ENCODE results near the gene RTN4. TPM values are rescaled to one million over a fixed set of nuclear protein-coding genes. Genes with fewer than 3 reads are reported as not detected.

RTN4 gene
- total RNA-seq, 1 experiment from 2014 or later: 249 TPM

DNA sequence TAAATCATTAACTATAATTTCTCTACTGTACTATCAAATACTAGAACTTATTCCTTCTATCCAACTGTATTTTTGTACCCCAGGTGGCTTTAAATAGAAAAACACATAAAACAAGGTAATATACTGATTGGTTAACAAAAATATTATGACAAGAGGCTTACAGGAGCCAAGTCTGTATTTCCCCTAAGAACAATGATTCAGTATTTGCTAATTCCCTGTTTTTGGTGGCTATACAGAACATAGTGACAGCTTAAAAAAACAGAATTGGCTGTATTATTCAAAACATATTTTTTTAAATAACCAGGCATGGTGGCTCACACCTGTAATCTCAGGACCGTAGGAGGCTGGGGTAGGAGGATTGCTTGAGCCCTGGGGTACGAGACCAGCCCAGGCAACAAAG, 16.3 kb downstream of the RTN4 start:
- no peak for DNase-seq (ENCODE audit: low read depth)

- DNase-seq (ENCODE audit: low read depth): no peak
Measured at GRCh38 chr2:55033076-55033742, 17.0 kb downstream of the RTN4 start.

- no peak for DNase-seq (ENCODE audit: low read depth)
Measured at GRCh38 chr2:55031505-55031904, 18.7 kb downstream of the RTN4 start.

GRCh38 chr2:55030766-55031165, 19.5 kb downstream of the RTN4 start:
- DNase-seq (ENCODE audit: low read depth): no peak

GRCh38 chr2:55029098-55029497, 21.2 kb downstream of the RTN4 start:
- no peak for DNase-seq (ENCODE audit: low read depth)

- no peak for DNase-seq (ENCODE audit: low read depth)
Measured at GRCh38 chr2:55027226-55027625, 23.0 kb downstream of the RTN4 start.

DNA sequence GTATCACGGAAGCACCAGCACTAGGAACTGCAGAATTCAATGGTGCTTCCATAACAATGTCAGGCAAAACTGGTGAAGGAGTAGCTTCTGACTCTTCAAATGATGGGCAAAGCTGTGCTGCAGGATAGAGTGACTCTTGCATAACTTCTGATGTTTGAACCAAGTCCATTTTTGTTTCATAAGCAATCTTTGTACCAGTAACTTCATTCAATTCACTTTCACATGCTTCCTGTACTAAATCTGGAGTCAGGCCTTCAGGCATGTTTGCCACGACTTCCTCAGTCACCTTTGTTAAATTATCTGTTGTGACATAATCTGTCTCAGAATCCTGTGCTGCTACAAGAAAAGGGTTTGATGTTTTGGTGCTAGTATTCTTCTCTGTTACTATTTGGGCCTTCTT, 24.0 kb downstream of the RTN4 start:
- peak; percentile 29 for DNase-seq (ENCODE audit: low read depth)

DNA sequence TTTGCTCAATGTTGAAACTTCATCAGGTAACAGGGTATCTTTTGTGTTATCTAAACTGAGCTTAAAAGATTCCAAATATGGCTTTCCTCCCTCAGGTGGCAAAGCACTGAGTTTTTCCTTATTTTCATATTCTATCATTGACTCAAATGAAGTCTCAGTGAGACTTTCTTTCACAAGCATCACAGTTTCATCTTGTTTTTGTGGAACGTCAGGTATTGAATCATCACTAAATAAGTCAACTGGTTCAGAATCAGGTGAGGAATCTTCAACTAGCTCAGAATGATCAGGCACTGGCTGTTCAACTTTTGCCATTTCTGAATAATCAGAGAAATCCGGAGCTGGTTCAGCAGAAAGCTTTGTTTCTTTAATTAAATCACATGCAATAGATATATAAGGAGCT, 24.6 kb downstream of the RTN4 start:
- no peak for DNase-seq (ENCODE audit: low read depth)

DNA sequence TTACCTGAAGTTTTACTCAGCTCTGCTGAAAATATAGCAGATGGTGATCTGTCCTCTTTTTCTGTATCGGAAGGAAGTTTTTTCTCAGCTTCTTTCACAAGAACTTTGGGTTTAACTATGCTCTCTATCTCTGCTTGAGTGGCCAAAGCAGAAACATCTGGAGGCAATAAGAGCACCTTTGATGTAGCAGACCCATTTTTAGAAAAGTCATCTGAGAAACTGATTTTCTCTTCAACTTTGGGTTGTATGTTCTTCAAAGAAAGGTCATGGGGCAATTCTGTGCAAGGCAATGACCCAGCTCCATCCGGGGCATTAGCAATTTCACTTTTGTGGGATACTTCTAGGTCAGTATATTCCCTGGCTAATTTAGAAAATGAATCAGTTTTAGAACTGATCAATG, 25.2 kb downstream of the RTN4 start:
- DNase-seq (ENCODE audit: low read depth): no peak

DNA sequence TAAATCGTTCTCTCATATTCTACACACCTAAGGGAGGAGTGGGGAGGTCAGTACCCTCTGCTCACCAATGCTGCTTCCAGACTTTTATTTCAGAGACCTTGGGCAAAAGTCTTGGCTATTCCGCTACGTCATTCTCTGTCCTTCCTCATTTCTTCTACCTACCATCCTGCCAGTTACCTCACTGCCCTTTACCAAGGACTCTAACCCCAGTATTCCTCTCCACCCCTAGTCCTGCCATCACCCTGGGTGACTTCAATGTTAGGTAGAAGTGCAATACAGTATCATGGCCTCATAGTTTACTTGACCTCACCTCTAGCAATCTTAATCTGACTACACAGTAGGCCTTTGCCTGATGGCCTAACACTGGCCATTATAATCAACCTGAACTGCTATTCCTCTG, 27.8 kb downstream of the RTN4 start:
- DNase-seq (ENCODE audit: low read depth): no peak

- no peak for DNase-seq (ENCODE audit: low read depth)
Measured at GRCh38 chr2:55019526-55020258, 30.6 kb downstream of the RTN4 start.

DNA sequence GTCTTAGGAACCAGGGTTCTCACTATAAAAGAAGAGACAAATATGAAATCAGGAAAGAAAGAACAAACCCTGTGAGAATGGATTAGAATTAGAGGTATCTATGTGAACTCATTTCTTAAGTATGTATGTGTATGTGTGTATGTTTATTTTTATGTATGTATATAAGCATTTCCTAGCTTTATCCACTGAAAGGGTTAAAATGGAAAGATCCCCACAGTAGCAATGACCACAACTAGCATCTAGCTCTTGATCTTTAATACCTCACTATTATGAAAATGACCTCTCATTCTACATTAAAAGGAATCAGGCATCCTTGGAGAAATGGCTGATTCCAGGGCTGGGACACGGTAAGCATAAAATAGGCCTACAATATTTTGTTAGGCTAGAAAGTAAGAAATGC, 31.6 kb downstream of the RTN4 start:
- no peak for DNase-seq (ENCODE audit: low read depth)

GRCh38 chr2:55017880-55018279, 32.4 kb downstream of the RTN4 start:
- DNase-seq (ENCODE audit: low read depth): no peak

DNA sequence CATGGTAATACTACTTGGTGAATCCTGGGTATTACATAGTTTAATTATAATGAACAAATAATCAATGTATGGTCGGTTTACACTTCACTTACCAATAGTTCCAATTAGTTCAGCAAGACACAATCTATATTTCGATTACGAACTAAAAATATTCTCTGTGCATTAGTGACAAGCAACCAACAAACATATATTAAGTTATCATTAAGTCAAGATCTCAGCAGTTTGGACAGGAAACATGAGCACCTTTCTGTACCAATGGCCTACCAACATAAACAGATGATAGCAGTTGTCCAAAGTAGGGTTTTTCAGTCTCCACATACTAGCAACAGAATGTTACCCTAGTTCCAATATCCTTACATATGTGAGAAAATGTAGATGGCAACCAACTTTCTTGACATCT, 32.8 kb downstream of the RTN4 start:
- no peak for DNase-seq (ENCODE audit: low read depth)

GRCh38 chr2:55014962-55015939, 35.0 kb downstream of the RTN4 start:
- peak; percentile 67 for DNase-seq (ENCODE audit: low read depth)

DNA sequence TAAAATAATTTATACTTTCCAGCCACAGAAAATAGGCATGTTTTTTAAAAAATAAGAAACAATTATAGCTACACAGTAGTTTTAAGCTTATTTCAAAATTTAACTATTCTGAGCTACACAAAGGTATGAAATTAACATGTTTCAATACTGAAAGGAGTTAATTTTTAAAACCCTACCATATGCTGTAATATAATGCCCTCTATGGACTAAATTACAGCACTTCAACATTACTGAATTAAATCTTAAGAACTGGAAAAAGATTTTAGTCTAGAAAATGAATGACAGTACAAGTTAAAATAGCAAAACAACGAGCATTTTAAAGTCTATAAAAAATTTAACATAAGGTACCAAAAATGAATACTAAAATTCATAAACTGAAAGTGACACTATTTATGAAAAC, 36.3 kb downstream of the RTN4 start:
- DNase-seq (ENCODE audit: low read depth): no peak

DNA sequence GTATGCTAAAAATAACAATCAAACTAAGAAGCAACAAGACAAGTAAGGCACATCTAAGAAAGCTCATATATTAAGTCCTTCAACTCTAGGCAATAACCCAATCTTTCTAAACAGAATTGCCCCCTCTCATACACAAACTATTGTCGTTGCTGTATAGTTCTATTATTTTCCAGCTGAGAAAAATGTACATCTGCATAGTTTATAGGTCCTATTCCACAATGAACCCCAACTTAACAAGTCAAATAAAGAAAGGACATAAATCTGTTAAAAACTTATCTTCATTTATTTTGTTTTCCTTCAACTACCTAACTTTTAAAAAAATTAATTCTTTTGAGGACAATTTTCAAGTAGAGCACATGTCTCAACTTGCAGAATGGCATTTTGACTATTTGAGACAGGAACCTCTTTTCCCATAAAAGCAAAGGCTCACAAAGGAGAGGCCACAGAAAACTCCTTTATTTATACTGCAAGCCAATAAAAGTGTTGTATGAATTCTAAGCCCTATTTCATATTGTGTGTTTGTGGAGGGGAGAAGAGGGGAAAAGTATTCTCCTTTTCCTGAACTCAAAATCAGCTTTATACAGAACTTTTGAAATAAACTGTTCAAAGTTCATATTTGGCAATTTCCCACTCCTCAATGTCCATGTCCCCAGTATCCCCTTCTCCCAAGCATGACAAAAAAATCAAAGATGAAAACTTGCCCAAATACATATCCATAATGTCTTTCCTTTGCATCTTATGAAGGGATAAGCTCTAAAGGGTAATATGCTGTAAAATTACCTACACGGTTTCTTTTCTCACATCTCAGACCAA, 37.4 kb downstream of the RTN4 start:
- no peak for DNase-seq (ENCODE audit: low read depth)

DNA sequence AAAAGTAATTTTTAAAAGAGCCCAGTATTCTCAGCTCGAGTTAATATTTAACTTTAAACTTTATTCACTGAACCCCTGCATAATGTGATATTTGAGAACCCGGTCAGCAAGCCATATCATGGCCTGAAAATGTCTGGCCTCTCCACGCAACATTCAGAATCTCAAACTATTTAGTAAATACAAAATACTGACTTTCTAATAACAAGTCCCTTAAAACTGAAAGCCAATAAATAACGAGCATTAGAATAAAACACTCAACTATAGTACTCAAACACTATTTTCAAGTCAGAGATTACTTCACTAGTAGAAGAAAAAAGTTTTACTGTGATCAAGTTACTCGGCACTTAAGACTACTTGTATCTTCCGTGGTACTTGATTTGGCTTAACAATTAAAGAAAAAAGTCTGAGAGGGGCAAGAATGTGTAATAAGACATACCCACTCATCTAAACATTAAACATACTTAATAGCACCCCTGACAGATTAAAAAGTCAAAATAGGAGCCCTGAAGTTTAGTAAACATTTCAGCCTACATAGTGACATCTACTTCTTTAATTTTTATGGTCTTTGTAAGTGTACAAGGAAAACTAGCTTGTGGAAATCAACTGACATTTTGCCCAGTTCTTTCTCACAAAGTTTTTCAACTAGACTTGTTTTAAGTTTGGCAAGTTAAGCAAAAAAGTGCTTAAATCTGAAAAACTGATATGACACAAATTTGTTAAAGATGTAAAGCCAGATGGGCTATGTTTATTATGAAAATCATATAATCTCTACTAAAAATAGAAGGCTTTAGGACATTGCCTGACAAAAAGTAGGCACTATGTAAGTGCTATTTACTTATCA, 38.2 kb downstream of the RTN4 start:
- DNase-seq (ENCODE audit: low read depth): no peak

- peak; percentile 24 for DNase-seq (ENCODE audit: low read depth)
Measured at GRCh38 chr2:55010915-55011314, 39.3 kb downstream of the RTN4 start.

DNA sequence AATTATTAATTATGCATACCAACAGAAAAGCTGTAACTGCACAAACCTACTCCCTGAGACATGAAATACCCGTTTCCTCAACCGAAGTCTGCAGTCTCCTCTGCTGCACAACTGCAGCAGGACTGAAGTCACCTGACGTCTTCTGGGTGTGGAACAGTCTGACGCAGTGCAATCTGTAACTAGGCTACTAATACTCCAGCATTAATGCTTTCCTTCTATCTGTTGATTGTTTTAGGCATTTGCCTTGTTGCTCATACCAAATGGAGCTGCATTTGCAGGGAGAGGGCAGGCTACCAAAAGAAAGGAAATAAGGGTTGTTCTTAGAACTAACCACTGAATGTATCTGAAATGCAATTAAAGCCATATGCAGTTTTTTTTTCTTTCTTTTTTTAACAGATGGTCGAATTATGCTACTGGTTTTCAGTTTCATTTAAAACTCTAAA, 40.1 kb downstream of the RTN4 start:
- DNase-seq (ENCODE audit: low read depth): no peak
